SJCRH30 (cell line): ENCODE results near the gene WFDC8. TPM values are rescaled to one million over a fixed set of nuclear protein-coding genes. Genes with fewer than 3 reads are reported as not detected.

Experiments
- DNase-seq, 2 experiments: peaks; one replicate each; pipeline ENCODE4 v3.0.0-alpha.2; 2015 to 2020
- H3K27ac ChIP-seq: fragments of 250-450 bp; sonication (Bioruptor Pico); 2 replicates; pipeline ENCODE4 v1.5.1; 2020; ENCODE audit warnings: mild to moderate bottlenecking, moderate library complexity
- H3K27me3 ChIP-seq: fragments of 250-450 bp; sonication (Bioruptor Pico); 2 replicates; pipeline ENCODE4 v1.5.1; 2020; ENCODE audit warnings: mild to moderate bottlenecking, moderate library complexity
- H3K36me3 ChIP-seq: fragments of 250-450 bp; sonication (Bioruptor Pico); 2 replicates; pipeline ENCODE4 v1.5.1; 2020; ENCODE audit warnings: mild to moderate bottlenecking, moderate library complexity
- H3K4me1 ChIP-seq: fragments of 250-450 bp; sonication (Bioruptor Pico); 2 replicates; pipeline ENCODE4 v1.5.1; 2020; ENCODE audit warnings: mild to moderate bottlenecking, moderate library complexity
- H3K4me3 ChIP-seq: fragments of 250-450 bp; sonication (Bioruptor Pico); 2 replicates; pipeline ENCODE4 v1.5.1; 2020; ENCODE audit warnings: mild to moderate bottlenecking, moderate library complexity
- H3K9me3 ChIP-seq: fragments of 250-450 bp; sonication (Bioruptor Pico); replicated peaks from 2 replicates; pipeline ENCODE4 v1.5.1; 2020; ENCODE audit warnings: mild to moderate bottlenecking, moderate library complexity
- total RNA-seq: library from RNA; depleted of rRNA; stranded (reverse); fragments of >200 nt; shearing (Covaris generic); gene quantifications from 2 replicates; pipeline ENCODE4 v1.2.3, GENCODE V29; 2014; rRNA removed

Gene WFDC8
- total RNA-seq, 1 experiment from 2014 or later: not detected

GRCh38 chr20:45523821-45524220, 55.3 kb downstream of the WFDC8 start:
- no peaks in the 10 kb centered on the region for H3K36me3 ChIP-seq
- H3K9me3 ChIP-seq: no peaks in the 10 kb centered on the region; the same call in 1 of the 2 replicates
- no peaks in the 10 kb centered on the region for H3K4me1 ChIP-seq
- H3K4me3 ChIP-seq: no peak overlapping the region
- H3K27ac ChIP-seq: no peak overlapping the region
- no peak for DNase-seq
- peaks cover 15% of the 10 kb centered on the region for H3K27me3 ChIP-seq

GRCh38 chr20:45518282-45518681, 60.8 kb downstream of the WFDC8 start:
- 0 out of 2 replicates have a peak, but pooled peaks cover 3% of the 10 kb centered on the region for H3K27me3 ChIP-seq
- no peak for DNase-seq
- H3K27ac ChIP-seq: no peak overlapping the region
- no peaks in the 10 kb centered on the region for H3K36me3 ChIP-seq
- no peaks in the 10 kb centered on the region; the same call in 1 of the 2 replicates for H3K9me3 ChIP-seq
- no peak overlapping the region for H3K4me3 ChIP-seq
- no peaks in the 10 kb centered on the region for H3K4me1 ChIP-seq

- no peak within 1 kb of the TSS for H3K27ac ChIP-seq
- H3K4me1 ChIP-seq: no peaks in the 10 kb centered on the region
- no peaks in the 10 kb centered on the region for H3K36me3 ChIP-seq
Measured at GRCh38 chr20:45515147-45515913, 63.8 kb downstream of the WFDC8 start, which contains the start of gene SPINT3. TSS of gene SPINT3 (minus strand) at chr20:45515622. CDS start at chr20:45515608, 14 bp downstream.

GRCh38 chr20:45510242-45510862, 68.7 kb downstream of the WFDC8 start:
- no peak for DNase-seq
- no peak overlapping the region for H3K27ac ChIP-seq
- H3K36me3 ChIP-seq: no peaks in the 10 kb centered on the region
- H3K27me3 ChIP-seq: no peaks in the 10 kb centered on the region; the same call in 1 of the 2 replicates
- H3K9me3 ChIP-seq: no peaks in the 10 kb centered on the region
- H3K4me3 ChIP-seq: no peak overlapping the region
- no peaks in the 10 kb centered on the region for H3K4me1 ChIP-seq

More at GRCh38 chr20:45515147-45515913, 63.8 kb downstream of the WFDC8 start, which contains the start of gene SPINT3:
- Histone ChIP-seq H3K9me3 (no peaks in the 10 kb centered on the region; the same call in 1 of the 2 replicates), H3K4me3 (no peak within 1 kb of the TSS), H3K27me3 (no peaks in the 10 kb centered on the region; the same call in 1 of the 2 replicates)
- no peak for DNase-seq

- H3K27me3 ChIP-seq: no peaks in the 10 kb centered on the region; the same call in 1 of the 2 replicates
- H3K27ac ChIP-seq: no peak overlapping the region
Measured at GRCh38 chr20:45509091-45509490, 70.0 kb downstream of the WFDC8 start.

GRCh38 chr20:45508068-45508886, 70.8 kb downstream of the WFDC8 start:
- Histone ChIP-seq H3K4me3 (no peak overlapping the region), H3K27me3 (no peaks in the 10 kb centered on the region; the same call in 1 of the 2 replicates), H3K36me3 (no peaks in the 10 kb centered on the region), H3K27ac (no peak overlapping the region), H3K4me1 (no peaks in the 10 kb centered on the region), H3K9me3 (no peaks in the 10 kb centered on the region)
- no peak for DNase-seq

More at GRCh38 chr20:45509091-45509490, 70.0 kb downstream of the WFDC8 start:
- H3K36me3 ChIP-seq: no peaks in the 10 kb centered on the region
- no peak overlapping the region for H3K4me3 ChIP-seq
- H3K9me3 ChIP-seq: no peaks in the 10 kb centered on the region
- no peak for DNase-seq
- H3K4me1 ChIP-seq: no peaks in the 10 kb centered on the region

GRCh38 chr20:45507011-45507820, 71.9 kb downstream of the WFDC8 start:
- Histone ChIP-seq H3K36me3 (no peaks in the 10 kb centered on the region), H3K27ac (no peak overlapping the region), H3K9me3 (no peaks in the 10 kb centered on the region), H3K4me3 (no peak overlapping the region), H3K27me3 (no peaks in the 10 kb centered on the region; the same call in 1 of the 2 replicates), H3K4me1 (no peaks in the 10 kb centered on the region)
- DNase-seq: no peak

GRCh38 chr20:45506398-45506797, 72.7 kb downstream of the WFDC8 start:
- no peaks in the 10 kb centered on the region for H3K9me3 ChIP-seq
- no peak overlapping the region for H3K27ac ChIP-seq
- H3K36me3 ChIP-seq: no peaks in the 10 kb centered on the region
- H3K4me3 ChIP-seq: no peak overlapping the region
- H3K4me1 ChIP-seq: no peaks in the 10 kb centered on the region
- DNase-seq: no peak
- no peaks in the 10 kb centered on the region; the same call in 1 of the 2 replicates for H3K27me3 ChIP-seq

- H3K36me3 ChIP-seq: no peaks in the 10 kb centered on the region
- H3K9me3 ChIP-seq: no peaks in the 10 kb centered on the region
- H3K4me3 ChIP-seq: no peak overlapping the region
- no peak for DNase-seq
- H3K4me1 ChIP-seq: no peaks in the 10 kb centered on the region
- H3K27ac ChIP-seq: no peak overlapping the region
- peaks cover 10% of the 10 kb centered on the region for H3K27me3 ChIP-seq
Measured at GRCh38 chr20:45503403-45503802, 75.7 kb downstream of the WFDC8 start.

GRCh38 chr20:45502561-45502960, 76.5 kb downstream of the WFDC8 start:
- no peak overlapping the region for H3K4me3 ChIP-seq
- H3K27ac ChIP-seq: no peak overlapping the region
- no peaks in the 10 kb centered on the region for H3K9me3 ChIP-seq
- no peaks in the 10 kb centered on the region for H3K4me1 ChIP-seq
- peaks cover 12% of the 10 kb centered on the region for H3K27me3 ChIP-seq
- no peaks in the 10 kb centered on the region for H3K36me3 ChIP-seq
- no peak for DNase-seq

Other genes with a start within 250 kb of the WFDC8 start
- gene SDC4, start 230.9 kb downstream of the WFDC8 start, total RNA-seq: 47.4 and 48.7 TPM in 2 replicates
- gene SYS1, start 216.1 kb downstream of the WFDC8 start, total RNA-seq: 24.2 and 27.8 TPM in 2 replicates
- gene TP53TG5, start 201.0 kb downstream of the WFDC8 start, total RNA-seq: not detected in 2 replicates
- gene DBNDD2, start 171.0 kb downstream of the WFDC8 start, total RNA-seq: 5.2 and 8.1 TPM in 2 replicates
- 106 and 110 TPM in 2 replicates for gene PIGT, start 163.1 kb downstream of the WFDC8 start, total RNA-seq
- gene WFDC2, start 109.5 kb downstream of the WFDC8 start, total RNA-seq: 5.0 and 6.6 TPM in 2 replicates
- not detected in 2 replicates for gene SPINT3, start 63.7 kb downstream of the WFDC8 start, total RNA-seq
- gene WFDC6, start 39.8 kb downstream of the WFDC8 start, total RNA-seq: not detected in 2 replicates
- gene EPPIN, start 31.9 kb downstream of the WFDC8 start, total RNA-seq: not detected in 2 replicates
- gene WFDC10A, start 50.5 kb upstream of the WFDC8 start, total RNA-seq: not detected in 2 replicates
- gene WFDC9, start 52.0 kb upstream of the WFDC8 start, total RNA-seq: not detected in 2 replicates
- gene WFDC11, start 91.0 kb upstream of the WFDC8 start, total RNA-seq: not detected in 2 replicates
- not detected in 2 replicates for gene WFDC13, start 122.8 kb upstream of the WFDC8 start, total RNA-seq
- gene WFDC10B, start 125.7 kb upstream of the WFDC8 start, total RNA-seq: not detected in 2 replicates
- not detected in 2 replicates for gene SPINT4, start 143.1 kb upstream of the WFDC8 start, total RNA-seq
- gene WFDC3, start 212.6 kb upstream of the WFDC8 start, total RNA-seq: 0.12 and 0.73 TPM in 2 replicates
- gene DNTTIP1, start 212.7 kb upstream of the WFDC8 start, total RNA-seq: 54.8 and 59.1 TPM in 2 replicates
- gene UBE2C, start 233.4 kb upstream of the WFDC8 start, total RNA-seq: 612 and 615 TPM in 2 replicates
- gene TNNC2, start 248.0 kb upstream of the WFDC8 start, total RNA-seq: 0.73 and 0.75 TPM in 2 replicates